Spleen (tissue), 7 donors: ENCODE measurements around the gene ARNT2.

Source experiments
- POLR2A ChIP-seq, 3 donors: fragments of 450-650 bp; IDR thresholded peaks; one replicate each; pipeline ENCODE4 v1.5.1; 2017; ENCODE audit warnings: antibody characterized with exemption in 3 of 3, mild to moderate bottlenecking in 1 of 3
- POLR2AphosphoS5 ChIP-seq, 3 donors: sonication (generic); formaldehyde crosslinking; IDR thresholded peaks; one replicate each; pipeline ENCODE4 v1.5.1; 2017; ENCODE audit warnings: antibody characterized with exemption in 3 of 3
- TF ChIP-seq, protein P1 (sequence below), 11 experiments: fragments of 200-600 bp in 7 of 11; fragments of 450-650 bp in 4 of 11; sonication (generic) in 4 of 11; IDR thresholded peaks in 8 of 11; conservative IDR thresholded peaks in 3 of 11; 1 replicate in 7 of 11; 2 replicates in 4 of 11; pipeline versions ENCODE4 v1.4.0 to v1.8.0; 2016 to 2021; ENCODE audit warnings: antibody characterized with exemption in 11 of 11, inconsistent platforms in 4 of 11, mild to moderate bottlenecking in 1 of 11
- donor health status: DM: no; HTN: no; CAD: no; lungs with moderate emphysema.
- donor health status: DM: no; HTN: no; CAD: no.
- donor health status: DM: no; HTN: no; CAD: no.

DNA sequence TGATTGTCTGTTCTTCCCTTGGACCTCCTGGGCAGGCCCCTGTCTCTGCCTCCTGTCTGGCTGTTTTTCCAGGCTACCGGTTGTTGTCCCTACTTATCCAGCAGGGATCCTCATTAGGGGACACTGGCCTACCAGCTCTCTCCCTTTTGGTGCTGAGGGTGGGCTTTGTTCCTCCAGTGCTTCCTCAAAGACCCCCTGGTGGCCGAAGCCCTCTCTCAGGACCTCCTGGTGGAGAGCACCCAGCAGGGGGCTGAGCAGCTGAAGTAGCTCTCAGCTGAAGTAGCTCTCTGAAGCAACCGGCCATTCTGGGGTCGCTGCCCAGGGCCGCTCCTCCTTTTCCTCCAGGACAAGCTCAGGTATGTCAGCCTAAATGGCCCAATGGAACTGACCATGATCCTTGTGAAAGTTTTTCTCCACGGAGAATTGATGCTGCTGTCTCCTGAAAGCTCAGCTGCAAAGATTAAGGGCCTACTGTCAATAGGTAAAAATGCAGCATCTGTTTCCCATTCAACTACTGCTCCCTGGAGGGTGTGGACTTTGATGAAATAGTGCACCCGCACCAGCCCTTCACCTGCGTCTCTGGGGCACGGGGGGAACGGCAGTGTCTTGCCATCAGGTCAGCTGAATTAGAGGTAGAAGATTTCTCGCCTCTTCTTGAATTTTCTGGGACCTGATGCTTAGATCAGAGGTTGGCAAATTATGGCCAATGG, 27.6 kb downstream of the ARNT2 start:
- TF ChIP-seq, protein P1, sequence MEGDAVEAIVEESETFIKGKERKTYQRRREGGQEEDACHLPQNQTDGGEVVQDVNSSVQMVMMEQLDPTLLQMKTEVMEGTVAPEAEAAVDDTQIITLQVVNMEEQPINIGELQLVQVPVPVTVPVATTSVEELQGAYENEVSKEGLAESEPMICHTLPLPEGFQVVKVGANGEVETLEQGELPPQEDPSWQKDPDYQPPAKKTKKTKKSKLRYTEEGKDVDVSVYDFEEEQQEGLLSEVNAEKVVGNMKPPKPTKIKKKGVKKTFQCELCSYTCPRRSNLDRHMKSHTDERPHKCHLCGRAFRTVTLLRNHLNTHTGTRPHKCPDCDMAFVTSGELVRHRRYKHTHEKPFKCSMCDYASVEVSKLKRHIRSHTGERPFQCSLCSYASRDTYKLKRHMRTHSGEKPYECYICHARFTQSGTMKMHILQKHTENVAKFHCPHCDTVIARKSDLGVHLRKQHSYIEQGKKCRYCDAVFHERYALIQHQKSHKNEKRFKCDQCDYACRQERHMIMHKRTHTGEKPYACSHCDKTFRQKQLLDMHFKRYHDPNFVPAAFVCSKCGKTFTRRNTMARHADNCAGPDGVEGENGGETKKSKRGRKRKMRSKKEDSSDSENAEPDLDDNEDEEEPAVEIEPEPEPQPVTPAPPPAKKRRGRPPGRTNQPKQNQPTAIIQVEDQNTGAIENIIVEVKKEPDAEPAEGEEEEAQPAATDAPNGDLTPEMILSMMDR (IDR thresholded peaks at IDR 0.05 in 8 of 11, conservative IDR thresholded peaks at IDR 0.05 in 3 of 11): no peak
- no peak for TF ChIP-seq POLR2AphosphoS5 (IDR thresholded peaks at IDR 0.05)
- no peak for TF ChIP-seq POLR2A (IDR thresholded peaks at IDR 0.05)
